ENCODE data around the gene FCGR1A. TPM values are rescaled to one million over a fixed set of nuclear protein-coding genes. Genes with fewer than 3 reads are reported as not detected.
"Not testable (repeated sequence)": the region's sequence is repeated elsewhere in the genome, so short reads cannot be mapped to it uniquely, and the experiment has no call there.

Gene FCGR1A
- total RNA-seq = not detected in 2 replicates
- long read RNA-seq = 0 reads

DNA sequence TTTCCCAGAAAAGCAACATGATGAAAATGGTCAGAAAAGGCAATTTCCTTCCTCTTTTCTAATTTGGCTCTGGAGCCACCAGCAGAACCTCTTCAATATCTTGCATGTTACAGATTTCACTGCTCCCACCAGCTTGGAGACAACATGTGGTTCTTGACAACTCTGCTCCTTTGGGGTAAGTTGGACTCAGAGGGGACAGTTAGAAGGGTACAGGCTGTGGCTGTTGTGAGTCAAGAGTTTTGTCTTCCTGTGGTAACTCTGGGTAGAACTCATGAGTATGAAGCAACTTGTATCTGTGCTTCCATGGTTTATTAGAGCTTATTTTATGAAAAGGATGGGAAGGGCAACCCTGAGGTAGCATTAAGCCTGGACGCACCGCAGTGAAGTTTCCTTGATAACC, at the start of gene FCGR1A:
Gene FCGR1A (plus strand): TSS at position 95 of the 400 bp plus-strand sequence. CDS start 50 bp downstream, at position 145.
- not testable (repeated sequence) for H3K27me3 Mint-ChIP-seq (ENCODE audit: low read depth); H3K9me3 Mint-ChIP-seq; H3K36me3 Mint-ChIP-seq (ENCODE audit: low read depth); H3K27ac Mint-ChIP-seq (ENCODE audit: unreplicated experiment); DNase-seq (ENCODE audit: low read depth, low spot score); H3K4me3 Mint-ChIP-seq; H3K4me1 Mint-ChIP-seq

DNA sequence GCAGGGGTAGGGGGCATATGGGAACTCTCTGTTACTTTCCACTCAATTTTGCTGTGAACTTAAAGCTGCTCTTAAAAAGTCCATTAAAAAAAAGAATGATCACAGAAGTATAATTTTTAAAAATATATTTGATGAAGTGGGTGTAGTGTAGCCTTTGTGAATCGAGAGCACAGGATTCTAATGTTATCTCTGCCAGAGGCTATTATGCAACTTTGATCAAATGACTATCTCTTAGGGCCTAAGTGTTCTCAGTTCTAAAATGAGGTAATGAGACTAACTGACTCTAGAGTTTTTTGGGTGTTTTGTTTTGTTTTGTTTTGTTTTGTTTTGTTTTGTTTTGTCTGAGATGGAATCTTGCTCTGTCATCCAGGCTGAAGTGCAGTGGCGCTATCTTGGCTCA, 49.7 kb upstream of the FCGR1A start:
- not testable (repeated sequence) for H3K9me3 Mint-ChIP-seq; DNase-seq (ENCODE audit: low read depth, low spot score); H3K4me3 Mint-ChIP-seq; H3K27ac Mint-ChIP-seq (ENCODE audit: unreplicated experiment); H3K36me3 Mint-ChIP-seq (ENCODE audit: low read depth); H3K27me3 Mint-ChIP-seq (ENCODE audit: low read depth); H3K4me1 Mint-ChIP-seq

DNA sequence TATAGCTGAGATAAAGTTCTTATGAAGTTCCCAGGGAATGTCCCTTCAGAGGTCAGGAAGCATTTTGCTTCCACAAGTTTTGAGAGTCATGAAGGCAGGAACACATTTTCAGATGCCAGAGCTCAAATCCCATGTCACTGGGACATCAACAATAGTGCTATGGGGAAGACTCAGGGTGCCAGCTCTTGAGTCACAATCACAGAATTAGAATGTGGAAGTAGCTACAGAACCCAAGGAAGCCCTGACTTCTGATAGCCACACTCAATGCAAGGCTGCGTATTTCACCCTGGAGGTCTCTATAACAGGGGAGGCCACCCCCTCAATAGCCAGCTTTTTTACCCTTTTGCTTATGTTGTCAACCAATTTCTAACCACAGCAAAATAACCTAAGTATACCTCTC, 47.8 kb upstream of the FCGR1A start:
- not testable (repeated sequence) for H3K27ac Mint-ChIP-seq (ENCODE audit: unreplicated experiment); DNase-seq (ENCODE audit: low read depth, low spot score); H3K4me1 Mint-ChIP-seq; H3K36me3 Mint-ChIP-seq (ENCODE audit: low read depth); H3K9me3 Mint-ChIP-seq; H3K4me3 Mint-ChIP-seq; H3K27me3 Mint-ChIP-seq (ENCODE audit: low read depth)

DNA sequence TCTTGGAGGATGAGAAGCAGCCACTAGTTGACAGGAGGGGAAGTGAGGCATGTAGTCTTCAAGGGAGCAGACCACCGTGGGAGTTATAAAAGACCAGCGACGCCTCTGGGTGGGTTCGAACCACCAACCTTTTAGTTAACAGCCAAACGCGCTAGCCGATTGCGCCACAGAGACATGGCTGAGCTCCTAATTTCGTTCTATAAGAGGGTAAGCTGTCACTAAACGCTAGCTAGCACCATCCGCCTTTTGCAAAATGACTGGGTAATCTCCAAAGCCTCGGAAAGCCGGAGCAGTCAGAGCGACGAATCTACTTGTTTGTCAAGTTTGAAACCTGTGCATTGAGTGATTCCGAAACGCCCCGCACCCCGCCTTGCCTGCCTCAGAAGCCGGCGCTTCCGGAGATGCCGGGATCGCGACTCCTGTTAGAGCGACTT, 42.3 kb upstream of the FCGR1A start:
- not testable (repeated sequence) for H3K27ac Mint-ChIP-seq (ENCODE audit: unreplicated experiment); H3K4me3 Mint-ChIP-seq; DNase-seq (ENCODE audit: low read depth, low spot score); H3K4me1 Mint-ChIP-seq; H3K27me3 Mint-ChIP-seq (ENCODE audit: low read depth); H3K36me3 Mint-ChIP-seq (ENCODE audit: low read depth); H3K9me3 Mint-ChIP-seq

DNA sequence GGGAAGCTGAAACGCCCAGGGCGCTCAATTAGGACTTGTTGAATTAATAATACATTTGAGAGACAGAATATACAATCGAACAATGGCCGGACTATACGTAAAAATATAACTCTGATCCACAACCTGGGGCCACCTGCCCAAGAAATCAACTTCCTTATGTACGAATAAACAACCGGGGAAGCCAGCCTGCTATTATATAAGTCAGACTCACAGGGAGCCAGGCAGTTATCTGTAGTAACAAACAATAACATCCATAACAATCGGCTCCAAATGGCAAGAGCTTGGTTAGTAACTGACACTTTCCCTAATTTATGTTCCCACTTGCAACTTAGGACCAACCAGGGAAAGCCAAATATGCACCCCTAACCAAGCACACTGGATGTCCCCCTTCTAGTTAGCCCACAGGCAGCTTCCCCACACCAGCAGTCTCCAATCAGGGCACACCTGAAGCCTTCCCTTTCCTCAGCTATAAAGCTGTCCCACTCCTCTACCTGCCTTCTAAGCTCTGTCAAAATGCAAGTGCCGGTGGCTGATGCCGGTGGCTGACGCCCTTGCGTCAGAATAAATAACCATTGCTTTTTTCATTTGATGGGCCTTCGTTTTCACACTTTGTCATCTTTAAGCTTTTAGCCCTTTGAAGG, 41.8 kb upstream of the FCGR1A start:
- peaks cover 11% of the 10 kb centered on the region for H3K27me3 Mint-ChIP-seq (ENCODE audit: low read depth)
- H3K9me3 Mint-ChIP-seq; H3K4me1 Mint-ChIP-seq; H3K4me3 Mint-ChIP-seq; DNase-seq (ENCODE audit: low read depth, low spot score); H3K27ac Mint-ChIP-seq (ENCODE audit: unreplicated experiment); H3K36me3 Mint-ChIP-seq (ENCODE audit: low read depth): not testable (repeated sequence)

DNA sequence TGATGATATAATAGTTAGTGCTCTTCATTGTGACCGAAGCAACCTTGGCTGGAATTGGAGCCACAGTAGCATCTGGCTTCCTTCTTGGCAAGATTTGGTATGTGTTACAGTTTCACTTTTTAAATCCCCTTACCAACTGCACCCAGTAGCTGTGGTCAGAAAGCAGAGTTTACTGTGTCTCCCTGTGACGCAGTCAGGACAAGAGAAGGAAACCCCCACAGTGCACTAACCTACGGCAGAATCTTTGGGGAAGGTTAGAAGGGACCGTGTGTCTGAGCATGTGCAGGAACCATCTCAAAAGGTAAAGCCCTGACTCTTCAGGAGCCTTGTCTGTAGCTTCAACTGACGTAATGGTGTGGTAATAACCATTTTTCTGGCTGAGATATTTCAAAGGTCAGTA, 40.6 kb upstream of the FCGR1A start:
- not testable (repeated sequence) for H3K4me1 Mint-ChIP-seq; H3K27ac Mint-ChIP-seq (ENCODE audit: unreplicated experiment); H3K9me3 Mint-ChIP-seq; H3K36me3 Mint-ChIP-seq (ENCODE audit: low read depth); H3K4me3 Mint-ChIP-seq; DNase-seq (ENCODE audit: low read depth, low spot score)
- H3K27me3 Mint-ChIP-seq (ENCODE audit: low read depth) = peaks cover 22% of the 10 kb centered on the region

DNA sequence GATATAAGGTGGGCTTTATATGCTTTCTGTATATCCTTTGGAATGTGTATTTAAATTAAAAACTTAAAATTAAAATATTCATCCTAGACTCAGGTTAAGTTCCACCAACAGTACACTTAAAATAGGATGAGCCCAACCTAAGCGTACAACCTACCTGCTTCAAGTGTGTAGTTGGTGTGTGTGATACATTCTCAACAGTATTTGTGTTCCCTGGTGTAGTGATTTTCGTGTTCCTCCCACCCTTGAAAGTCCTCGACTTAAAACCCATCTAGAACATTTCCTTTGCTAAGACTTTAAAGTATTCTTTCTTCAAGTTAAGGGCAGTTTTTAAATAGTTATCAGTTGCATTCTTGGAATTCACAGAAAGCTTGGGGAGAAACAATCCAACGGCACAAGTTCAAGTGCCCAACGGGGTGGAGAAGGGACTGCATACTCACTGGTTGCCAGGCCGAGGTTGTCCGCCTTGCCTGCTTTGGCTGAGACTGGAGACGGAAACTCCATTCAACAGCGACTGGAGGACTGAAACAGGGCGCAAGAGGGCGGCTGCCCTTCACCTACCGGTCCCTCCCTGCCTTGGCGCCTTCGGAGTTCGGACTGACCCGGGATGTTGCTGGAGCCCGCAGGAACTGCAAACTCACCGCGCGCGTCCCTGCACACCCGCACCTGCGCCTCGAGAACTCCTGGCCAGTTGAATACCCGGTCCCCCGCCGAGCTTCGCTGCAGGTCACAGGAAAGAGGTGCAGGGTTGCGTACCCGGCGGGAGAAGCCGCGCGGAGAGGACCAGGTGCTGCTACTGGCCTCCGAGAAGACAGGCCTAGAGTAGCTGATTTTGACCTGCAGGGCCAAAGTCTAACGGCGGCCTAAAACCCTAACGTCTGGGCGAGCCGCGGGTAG, 35.8 kb upstream of the FCGR1A start:
- H3K9me3 Mint-ChIP-seq; H3K27ac Mint-ChIP-seq (ENCODE audit: unreplicated experiment); DNase-seq (ENCODE audit: low read depth, low spot score); H3K4me1 Mint-ChIP-seq; H3K36me3 Mint-ChIP-seq (ENCODE audit: low read depth); H3K4me3 Mint-ChIP-seq: not testable (repeated sequence)
- peaks cover 36% of the 10 kb centered on the region for H3K27me3 Mint-ChIP-seq (ENCODE audit: low read depth)

DNA sequence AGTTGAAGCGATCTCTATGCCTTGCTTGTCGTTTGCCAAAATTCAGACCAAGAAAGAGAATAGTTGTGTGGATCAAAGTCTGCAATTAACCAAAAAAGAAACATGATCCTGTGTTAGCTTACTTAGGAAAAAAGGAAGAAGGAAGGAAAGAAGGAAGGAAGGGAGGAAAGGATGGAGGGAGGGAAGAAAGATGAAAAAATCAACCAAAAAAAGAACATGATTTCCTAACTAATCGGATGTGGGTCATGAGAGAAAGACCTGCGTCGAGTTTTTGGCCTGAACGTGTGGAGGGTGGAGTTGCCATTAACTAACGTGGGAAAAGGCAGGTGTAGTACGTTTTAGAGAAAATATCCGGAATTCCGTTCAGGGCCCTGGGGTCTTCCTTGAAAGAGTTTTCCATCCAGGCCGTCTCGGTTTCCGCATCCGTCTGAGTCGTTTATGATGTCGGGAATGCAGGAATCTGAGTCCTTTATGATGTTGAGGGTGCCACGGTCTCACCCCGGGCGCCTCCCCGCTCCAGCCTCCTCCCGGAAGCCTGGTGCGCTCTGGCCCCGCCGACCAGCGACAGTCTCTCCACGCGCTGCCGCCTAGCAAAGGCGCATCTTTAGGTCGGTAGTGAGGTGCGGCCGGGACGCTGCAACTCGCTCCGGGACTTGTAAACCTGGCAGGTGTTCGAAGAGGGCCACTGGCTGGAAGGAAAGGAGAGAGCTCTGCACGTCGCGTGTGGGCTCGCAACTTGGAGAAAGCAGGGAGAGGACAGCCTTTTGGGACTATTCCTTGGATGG, 34.9 kb upstream of the FCGR1A start:
- DNase-seq (ENCODE audit: low read depth, low spot score) = not testable (repeated sequence)

DNA sequence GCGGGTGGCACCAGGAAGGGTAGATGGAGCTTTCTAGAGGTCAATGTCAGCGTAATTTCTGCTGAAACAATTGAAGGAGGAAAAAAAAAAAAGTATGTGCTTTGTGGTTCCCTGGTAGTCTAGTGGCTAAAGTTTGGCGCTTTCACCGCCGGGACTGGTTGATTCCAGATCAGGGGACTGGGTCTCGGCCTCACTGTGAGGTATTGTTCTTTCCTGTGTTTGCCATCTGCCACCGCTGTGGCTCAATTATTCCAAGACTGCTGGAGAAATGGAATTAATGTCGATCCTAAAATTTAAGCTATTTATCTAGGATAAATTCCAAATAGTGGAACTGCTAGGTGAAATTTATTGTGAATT, 34.4 kb upstream of the FCGR1A start:
- H3K36me3 Mint-ChIP-seq (ENCODE audit: low read depth); H3K9me3 Mint-ChIP-seq; H3K4me3 Mint-ChIP-seq; H3K4me1 Mint-ChIP-seq; H3K27ac Mint-ChIP-seq (ENCODE audit: unreplicated experiment); DNase-seq (ENCODE audit: low read depth, low spot score): not testable (repeated sequence)
- peaks cover 36% of the 10 kb centered on the region for H3K27me3 Mint-ChIP-seq (ENCODE audit: low read depth)

More for the DNA sequence above, 34.9 kb upstream of the FCGR1A start:
- H3K27ac Mint-ChIP-seq (ENCODE audit: unreplicated experiment); H3K4me1 Mint-ChIP-seq; H3K4me3 Mint-ChIP-seq; H3K9me3 Mint-ChIP-seq; H3K36me3 Mint-ChIP-seq (ENCODE audit: low read depth): not testable (repeated sequence)
- H3K27me3 Mint-ChIP-seq (ENCODE audit: low read depth) = peaks cover 36% of the 10 kb centered on the region

DNA sequence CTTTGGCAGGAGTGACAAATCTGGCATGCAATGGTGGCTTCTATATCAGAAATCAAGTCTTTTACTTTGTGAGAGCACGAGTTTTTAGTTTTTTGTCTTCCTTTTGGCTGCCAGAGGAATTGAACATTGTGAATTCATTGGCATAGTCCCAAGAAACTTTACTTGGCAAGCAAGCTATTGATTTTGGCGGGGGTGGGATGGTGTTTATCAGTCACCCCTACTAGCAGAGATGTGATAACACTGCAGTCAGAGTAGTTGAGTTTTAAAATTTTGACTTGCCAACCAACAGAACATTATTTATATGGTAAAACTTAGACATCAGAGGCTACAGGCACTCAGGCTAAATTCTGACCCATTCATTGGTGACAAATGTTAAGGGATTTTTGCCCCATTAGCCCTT, 31.9 kb upstream of the FCGR1A start:
- H3K4me3 Mint-ChIP-seq; H3K27ac Mint-ChIP-seq (ENCODE audit: unreplicated experiment); H3K36me3 Mint-ChIP-seq (ENCODE audit: low read depth); H3K9me3 Mint-ChIP-seq; H3K4me1 Mint-ChIP-seq; DNase-seq (ENCODE audit: low read depth, low spot score): not testable (repeated sequence)
- H3K27me3 Mint-ChIP-seq (ENCODE audit: low read depth) = peaks cover 33% of the 10 kb centered on the region

DNA sequence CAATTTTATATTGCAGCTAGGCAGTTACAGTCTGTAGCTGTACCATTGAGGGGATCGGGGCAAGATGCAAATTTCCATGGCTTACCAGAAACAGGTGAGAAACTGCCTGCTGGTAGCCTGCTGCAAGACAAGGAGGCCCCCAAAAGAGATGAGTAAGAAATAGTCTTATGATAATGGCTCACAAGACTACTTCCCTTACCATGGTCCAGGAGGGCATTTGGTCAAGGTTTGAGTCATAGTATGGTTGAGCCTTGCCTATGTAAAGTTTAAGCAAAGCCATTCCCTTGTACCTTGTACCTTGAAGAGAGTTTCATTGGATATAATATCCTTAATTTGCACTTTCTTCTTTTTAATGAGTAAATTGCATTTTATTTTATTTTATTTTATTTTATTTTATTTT, 30.3 kb upstream of the FCGR1A start:
- not testable (repeated sequence) for DNase-seq (ENCODE audit: low read depth, low spot score); H3K4me1 Mint-ChIP-seq; H3K4me3 Mint-ChIP-seq; H3K9me3 Mint-ChIP-seq; H3K36me3 Mint-ChIP-seq (ENCODE audit: low read depth); H3K27ac Mint-ChIP-seq (ENCODE audit: unreplicated experiment)
- H3K27me3 Mint-ChIP-seq (ENCODE audit: low read depth) = peaks cover 18% of the 10 kb centered on the region

DNA sequence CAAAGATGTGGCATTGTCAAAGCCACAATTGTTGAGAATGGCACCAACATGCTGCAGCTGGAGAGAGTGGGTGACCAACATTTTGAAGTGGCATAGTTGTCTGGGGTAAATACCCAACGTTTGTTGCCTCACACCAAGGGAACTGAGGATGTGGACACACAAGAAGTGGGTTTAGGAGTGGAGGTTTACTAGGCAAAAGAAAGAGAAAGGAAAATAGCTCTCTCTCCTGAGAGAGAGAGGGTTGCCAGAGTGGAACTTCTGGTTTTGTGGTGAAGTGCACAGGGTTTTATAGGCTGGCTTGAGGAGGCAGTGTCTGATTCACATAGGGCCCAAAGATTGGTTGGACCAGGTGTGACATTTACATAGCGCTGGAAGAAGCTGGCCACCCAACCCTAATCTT, 29.0 kb upstream of the FCGR1A start:
- not testable (repeated sequence) for H3K27me3 Mint-ChIP-seq (ENCODE audit: low read depth)

DNA sequence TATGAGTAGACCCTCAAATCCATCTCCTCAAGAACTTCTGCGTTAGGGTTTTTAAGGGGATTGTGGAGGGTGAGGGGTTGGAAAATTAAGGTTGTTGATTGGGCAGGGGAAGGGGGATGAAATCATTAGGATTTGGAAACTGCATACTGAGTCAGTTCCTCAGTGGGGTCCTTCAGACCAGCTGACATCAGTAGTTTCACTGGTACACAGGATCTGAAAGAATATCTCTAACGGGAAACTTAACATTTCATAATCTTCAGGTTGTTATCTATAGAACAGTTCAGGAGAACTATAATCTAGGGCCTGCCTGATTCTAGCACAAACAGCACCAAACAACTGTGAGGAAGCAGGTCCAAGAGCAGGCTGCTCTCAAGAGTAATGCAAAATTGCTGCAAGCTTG, 27.2 kb upstream of the FCGR1A start:
- not testable (repeated sequence) for H3K27ac Mint-ChIP-seq (ENCODE audit: unreplicated experiment); H3K4me1 Mint-ChIP-seq; H3K9me3 Mint-ChIP-seq; H3K36me3 Mint-ChIP-seq (ENCODE audit: low read depth); H3K4me3 Mint-ChIP-seq; DNase-seq (ENCODE audit: low read depth, low spot score); H3K27me3 Mint-ChIP-seq (ENCODE audit: low read depth)

More for the DNA sequence above, 29.0 kb upstream of the FCGR1A start:
- H3K4me1 Mint-ChIP-seq; DNase-seq (ENCODE audit: low read depth, low spot score); H3K9me3 Mint-ChIP-seq; H3K27ac Mint-ChIP-seq (ENCODE audit: unreplicated experiment); H3K36me3 Mint-ChIP-seq (ENCODE audit: low read depth); H3K4me3 Mint-ChIP-seq: not testable (repeated sequence)
